Superior temporal gyrus (tissue), 1 donor: ENCODE results near the gene FSHR.

Experiments
- DNase-seq: peaks from one replicate; pipeline ENCODE4 v3.0.0-alpha.2; 2016; ENCODE audit errors: extremely low spot score

FSHR gene

GRCh38 chr2:48954935-48955334, 199.4 kb downstream of the FSHR start:
- DNase-seq = no peak

DNA sequence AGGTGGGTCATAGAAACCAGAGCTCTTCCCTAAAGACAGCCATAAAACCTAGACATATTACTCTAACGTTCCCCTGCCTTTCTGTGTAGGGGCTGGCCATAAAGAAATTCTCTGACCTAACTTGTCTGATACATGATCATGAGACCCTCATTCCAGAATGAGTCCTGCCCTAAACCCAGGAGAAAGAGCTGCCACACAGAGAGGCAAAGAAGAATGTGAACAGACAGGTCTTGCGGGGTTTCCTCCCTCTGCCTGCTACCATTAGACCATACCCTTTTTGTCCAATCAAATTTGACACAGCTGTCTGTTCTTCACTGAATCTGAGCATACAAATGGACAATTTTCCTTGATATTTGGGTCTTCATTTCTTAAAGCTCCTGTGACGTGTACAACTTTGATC, 200.0 kb downstream of the FSHR start:
- DNase-seq = no peak

- DNase-seq = no peak
These were observed 201.7 kb downstream of the FSHR start for GRCh38 chr2:48952614-48953013.

DNA sequence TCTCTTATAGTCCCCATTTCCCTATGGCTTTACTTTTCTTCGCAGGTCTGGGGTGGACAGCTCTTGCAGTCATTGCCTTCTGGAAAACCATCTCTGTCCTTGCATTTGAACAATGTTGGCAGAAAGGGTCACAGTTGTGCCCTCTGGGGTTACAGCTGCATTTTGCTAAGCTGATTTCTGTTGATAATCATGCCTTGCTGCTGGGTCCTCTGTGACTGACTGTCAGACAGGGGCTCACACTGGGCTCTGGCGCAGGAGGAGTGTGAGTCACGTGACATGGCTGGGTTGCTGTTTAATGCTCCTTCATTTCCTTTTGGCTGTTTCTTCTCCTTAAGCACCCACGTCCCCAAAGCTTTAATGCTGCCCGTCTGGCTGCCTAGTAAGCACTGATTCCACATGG, 202.2 kb downstream of the FSHR start:
- DNase-seq = no peak

DNA sequence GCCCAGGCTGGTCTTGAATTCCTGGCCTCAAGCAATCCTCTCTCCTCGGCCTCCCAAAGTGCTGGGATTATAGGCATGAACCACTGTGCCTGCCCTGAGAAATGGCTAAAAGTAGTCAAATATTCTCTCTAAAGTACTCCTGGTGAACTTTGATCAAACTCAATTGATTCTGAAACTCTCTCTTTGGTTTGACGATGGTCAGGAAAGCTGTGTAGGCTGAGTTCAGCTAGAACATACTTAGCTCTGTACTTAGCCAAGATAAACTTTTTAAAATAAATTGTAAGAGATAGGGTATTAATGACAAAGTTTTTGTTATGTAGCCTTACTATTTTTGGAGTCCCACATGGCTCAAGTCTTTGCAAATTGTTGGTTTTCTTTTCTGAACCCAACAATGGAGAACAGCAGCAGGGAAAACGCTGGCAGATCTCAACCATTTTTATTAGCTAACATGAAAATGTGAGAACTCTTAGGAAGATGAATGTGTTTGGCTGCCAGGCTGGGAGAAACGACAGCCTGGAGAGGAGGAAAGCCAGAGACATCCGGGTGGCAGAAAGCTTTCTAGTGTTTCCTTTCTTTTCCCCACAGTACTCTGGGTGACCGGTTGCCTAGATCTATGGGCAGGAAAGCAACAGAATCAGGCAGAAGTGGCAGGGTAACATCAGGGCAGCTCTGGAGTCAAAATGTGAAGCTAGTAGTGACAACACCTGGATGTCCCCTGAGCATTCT, 205.8 kb downstream of the FSHR start:
- no peak for DNase-seq

DNA sequence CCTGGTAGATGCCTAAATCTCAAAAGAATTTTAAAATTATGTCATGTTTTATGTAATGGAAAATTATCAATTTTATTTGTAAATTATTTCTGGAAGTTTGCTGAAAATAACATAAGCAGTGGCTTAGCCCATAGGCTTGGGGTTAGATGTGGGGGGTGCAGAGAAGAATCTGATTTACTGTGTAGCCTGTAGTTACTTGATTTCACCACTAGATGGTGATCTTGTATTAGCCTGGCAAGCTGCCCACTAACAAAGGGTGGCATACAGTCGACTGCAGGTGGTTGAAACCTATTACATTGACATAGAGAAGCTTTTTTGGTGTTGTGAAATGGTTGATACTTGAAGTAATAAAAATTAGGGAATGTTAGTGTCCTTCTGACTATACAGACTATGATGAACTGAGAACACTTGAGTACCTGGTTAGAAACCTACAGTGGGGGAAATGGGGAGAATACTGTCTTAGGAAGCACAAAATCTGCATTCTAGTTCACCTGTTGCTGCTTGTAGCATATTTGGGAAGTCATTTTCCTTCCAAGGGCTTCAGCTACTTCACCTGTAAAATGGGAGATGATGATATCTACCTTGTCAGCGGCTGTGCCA, 207.8 kb downstream of the FSHR start:
- peak; percentile 84 for DNase-seq

DNA sequence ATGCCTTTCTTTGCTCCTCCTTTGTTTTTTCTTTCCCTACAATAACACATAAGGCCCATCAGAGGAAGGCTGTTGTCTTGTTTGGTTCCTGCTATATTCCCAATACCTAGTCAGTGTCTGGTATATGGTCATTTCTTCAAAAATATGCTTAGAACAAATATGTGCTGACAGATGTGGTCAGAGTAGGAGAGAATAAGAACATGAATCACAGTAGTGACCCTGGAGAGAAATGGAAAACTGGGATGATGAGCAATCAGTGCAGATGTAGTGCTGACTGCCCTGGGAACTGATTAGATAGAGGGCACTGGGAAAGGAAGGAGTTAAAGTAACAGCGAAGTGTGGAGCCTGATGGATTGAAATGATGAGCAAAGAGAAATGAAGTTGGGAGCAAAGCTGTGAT, 209.4 kb downstream of the FSHR start:
- DNase-seq = no peak

GRCh38 chr2:48943436-48943835, 210.9 kb downstream of the FSHR start:
- peak; percentile 48 for DNase-seq

DNA sequence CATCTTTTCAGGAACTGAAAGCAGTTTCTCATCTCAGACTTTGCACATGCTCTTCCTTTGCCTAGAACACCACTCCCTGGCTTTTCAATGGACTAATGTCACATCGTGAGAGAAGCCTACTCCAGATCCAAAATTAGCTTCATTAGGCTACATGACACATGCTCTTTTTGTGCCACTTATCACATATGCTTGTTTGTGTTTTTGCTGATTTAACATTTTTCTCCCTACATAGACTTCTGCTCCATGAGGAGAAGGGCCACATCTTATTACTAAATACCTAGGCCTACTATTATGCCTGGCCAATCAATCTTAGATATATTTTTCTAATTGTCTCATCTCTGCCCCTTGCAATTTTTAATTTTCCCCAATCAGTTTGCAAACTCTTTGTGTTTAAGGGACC, 212.4 kb downstream of the FSHR start:
- DNase-seq = no peak

- no peak for DNase-seq
These were observed 212.9 kb downstream of the FSHR start for GRCh38 chr2:48941456-48941855.

- no peak for DNase-seq
These were observed 213.7 kb downstream of the FSHR start for GRCh38 chr2:48940606-48941005.

DNA sequence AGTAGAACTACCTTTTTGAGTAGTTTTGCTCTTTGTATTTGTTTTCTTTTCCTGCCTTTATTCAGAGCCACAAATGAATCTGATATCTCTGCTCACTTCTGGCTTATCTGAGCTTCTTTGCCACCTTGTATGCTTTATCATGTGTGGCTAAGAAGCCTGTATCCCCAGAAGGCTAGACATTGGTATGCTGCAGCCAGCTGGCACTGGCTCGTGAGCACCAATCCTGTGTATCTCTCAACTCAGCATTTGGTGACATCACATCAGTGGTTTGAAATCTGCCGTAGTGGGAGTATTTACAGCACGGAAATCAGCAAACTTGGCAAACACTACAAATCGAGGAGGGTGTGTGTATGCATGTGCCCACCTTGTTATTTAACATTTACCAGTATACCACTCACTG, 215.1 kb downstream of the FSHR start:
- no peak for DNase-seq

DNA sequence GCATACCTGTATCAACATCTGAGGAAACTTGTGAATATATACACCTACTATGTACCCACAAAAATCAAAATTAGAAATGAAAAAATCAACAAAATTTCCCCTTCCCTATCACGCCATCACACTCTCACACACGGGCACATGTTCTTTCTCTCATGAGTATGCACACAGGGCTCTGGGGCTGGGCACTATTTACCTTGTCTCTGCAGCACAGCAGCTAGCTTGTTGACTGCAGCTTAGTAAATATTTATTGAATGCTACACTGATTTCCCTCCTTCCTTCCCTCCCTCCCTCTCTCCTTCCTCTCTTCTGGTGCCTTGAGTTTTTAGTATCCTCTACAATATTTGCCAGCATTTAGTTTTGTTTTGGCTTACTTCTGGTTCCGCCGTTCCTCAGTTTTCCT, 216.1 kb downstream of the FSHR start:
- DNase-seq = no peak

DNA sequence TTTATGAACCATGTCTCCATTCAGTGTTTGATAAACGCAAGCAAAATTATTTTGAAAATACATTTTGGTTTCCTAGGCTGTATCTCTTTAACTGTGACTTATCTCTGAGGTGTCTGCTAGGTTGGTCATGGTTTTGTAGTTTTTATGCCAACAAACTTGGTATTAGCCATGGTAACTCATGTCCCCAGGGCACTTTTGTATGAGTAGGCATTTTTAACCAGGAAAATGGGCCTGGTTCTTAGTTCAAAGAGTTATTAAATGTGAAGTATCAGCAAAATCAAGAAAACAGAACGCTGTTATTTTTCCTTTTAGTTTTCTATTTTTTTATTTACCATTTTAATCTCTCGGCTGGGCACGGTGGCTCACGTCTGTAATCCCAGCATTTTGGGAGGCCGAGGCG, 219.5 kb downstream of the FSHR start:
- DNase-seq = no peak

- no peak for DNase-seq
These were observed 220.4 kb downstream of the FSHR start for GRCh38 chr2:48933828-48934497.

DNA sequence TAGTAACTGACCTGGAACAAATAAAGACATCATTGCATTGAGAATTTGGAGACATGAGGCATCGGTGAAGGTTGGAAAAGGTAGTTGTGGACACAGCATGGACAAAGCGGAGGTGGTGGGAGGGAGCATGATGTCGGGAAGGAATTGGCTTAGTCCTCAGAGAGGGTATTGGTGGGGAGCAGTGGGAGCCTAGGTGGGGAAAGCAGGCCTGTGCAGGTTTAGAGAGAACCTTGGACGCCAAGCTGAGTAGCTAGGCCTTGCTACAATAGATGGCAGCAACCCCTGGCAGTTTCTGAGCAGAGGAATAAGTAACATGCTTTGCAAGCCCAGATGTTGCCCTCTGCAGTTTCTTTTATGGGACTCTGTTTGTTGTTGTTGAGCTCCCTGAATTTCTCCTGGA, 221.6 kb downstream of the FSHR start:
- no peak for DNase-seq

- DNase-seq = no peak
These were observed 224.6 kb downstream of the FSHR start for GRCh38 chr2:48929571-48930301.

- no peak for DNase-seq
These were observed 227.0 kb downstream of the FSHR start for GRCh38 chr2:48927355-48927754.

GRCh38 chr2:48915884-48916283, 238.4 kb downstream of the FSHR start:
- DNase-seq = no peak

GRCh38 chr2:48915227-48915626, 239.1 kb downstream of the FSHR start:
- no peak for DNase-seq

- peak; percentile 56 for DNase-seq
These were observed 239.7 kb downstream of the FSHR start for GRCh38 chr2:48914477-48915089.
